Measurements from ENCODE around the gene ALDH1A2.

DNA sequence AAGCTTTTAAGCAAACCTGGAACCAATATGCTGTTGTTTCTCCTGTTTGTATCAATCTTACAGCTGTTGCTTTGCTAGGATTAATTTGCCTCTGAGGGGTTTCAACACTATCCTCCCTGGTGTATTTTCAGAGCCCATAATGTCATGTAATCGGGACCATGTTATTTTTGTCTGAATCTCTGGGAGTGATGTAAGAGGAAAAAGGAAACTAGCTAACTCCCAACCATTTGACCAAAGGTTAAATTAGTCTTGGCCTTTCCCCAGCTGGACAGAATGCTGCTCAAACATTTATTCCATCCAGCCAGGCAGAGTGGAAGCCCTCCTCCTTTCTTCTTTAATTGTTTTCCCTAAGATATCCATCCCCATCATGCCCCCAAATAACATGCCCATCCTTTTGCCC, 142.2 kb downstream of the ALDH1A2 start:
- TF ChIP-seq, protein P1, sequence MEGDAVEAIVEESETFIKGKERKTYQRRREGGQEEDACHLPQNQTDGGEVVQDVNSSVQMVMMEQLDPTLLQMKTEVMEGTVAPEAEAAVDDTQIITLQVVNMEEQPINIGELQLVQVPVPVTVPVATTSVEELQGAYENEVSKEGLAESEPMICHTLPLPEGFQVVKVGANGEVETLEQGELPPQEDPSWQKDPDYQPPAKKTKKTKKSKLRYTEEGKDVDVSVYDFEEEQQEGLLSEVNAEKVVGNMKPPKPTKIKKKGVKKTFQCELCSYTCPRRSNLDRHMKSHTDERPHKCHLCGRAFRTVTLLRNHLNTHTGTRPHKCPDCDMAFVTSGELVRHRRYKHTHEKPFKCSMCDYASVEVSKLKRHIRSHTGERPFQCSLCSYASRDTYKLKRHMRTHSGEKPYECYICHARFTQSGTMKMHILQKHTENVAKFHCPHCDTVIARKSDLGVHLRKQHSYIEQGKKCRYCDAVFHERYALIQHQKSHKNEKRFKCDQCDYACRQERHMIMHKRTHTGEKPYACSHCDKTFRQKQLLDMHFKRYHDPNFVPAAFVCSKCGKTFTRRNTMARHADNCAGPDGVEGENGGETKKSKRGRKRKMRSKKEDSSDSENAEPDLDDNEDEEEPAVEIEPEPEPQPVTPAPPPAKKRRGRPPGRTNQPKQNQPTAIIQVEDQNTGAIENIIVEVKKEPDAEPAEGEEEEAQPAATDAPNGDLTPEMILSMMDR (IDR thresholded peaks at IDR 0.05) = no peak
- TF ChIP-seq POLR2AphosphoS5 (IDR thresholded peaks at IDR 0.05; ENCODE audit: low read depth, low read length) (no peak), FOXM1 (IDR thresholded peaks at IDR 0.05; ENCODE audit: low read depth) (no peak), RAD21 (IDR thresholded peaks at IDR 0.05; ENCODE audit: low read length) (no peak), EP300 (IDR thresholded peaks at IDR 0.05; ENCODE audit: borderline replicate concordance in 1 of 2, low read depth in 1 of 2, low read length in 1 of 2) (no peak), MXI1 (IDR thresholded peaks at IDR 0.05; ENCODE audit: low read depth, low read length) (no peak), TEAD4 (IDR thresholded peaks at IDR 0.05; ENCODE audit: borderline replicate concordance, insufficient read depth) (no peak), RCOR1 (IDR thresholded peaks at IDR 0.05; ENCODE audit: low read length) (no peak), YY1 (IDR thresholded peaks at IDR 0.05; ENCODE audit: low read depth) (no peak)
- TF ChIP-seq, protein P2, sequence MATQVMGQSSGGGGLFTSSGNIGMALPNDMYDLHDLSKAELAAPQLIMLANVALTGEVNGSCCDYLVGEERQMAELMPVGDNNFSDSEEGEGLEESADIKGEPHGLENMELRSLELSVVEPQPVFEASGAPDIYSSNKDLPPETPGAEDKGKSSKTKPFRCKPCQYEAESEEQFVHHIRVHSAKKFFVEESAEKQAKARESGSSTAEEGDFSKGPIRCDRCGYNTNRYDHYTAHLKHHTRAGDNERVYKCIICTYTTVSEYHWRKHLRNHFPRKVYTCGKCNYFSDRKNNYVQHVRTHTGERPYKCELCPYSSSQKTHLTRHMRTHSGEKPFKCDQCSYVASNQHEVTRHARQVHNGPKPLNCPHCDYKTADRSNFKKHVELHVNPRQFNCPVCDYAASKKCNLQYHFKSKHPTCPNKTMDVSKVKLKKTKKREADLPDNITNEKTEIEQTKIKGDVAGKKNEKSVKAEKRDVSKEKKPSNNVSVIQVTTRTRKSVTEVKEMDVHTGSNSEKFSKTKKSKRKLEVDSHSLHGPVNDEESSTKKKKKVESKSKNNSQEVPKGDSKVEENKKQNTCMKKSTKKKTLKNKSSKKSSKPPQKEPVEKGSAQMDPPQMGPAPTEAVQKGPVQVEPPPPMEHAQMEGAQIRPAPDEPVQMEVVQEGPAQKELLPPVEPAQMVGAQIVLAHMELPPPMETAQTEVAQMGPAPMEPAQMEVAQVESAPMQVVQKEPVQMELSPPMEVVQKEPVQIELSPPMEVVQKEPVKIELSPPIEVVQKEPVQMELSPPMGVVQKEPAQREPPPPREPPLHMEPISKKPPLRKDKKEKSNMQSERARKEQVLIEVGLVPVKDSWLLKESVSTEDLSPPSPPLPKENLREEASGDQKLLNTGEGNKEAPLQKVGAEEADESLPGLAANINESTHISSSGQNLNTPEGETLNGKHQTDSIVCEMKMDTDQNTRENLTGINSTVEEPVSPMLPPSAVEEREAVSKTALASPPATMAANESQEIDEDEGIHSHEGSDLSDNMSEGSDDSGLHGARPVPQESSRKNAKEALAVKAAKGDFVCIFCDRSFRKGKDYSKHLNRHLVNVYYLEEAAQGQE (IDR thresholded peaks at IDR 0.05; ENCODE audit: low read depth, low read length) = no peak
